ENCODE measurements around the gene KLHDC7B.

GRCh38 chr22:50583294-50583861 lies 37.7 kb downstream of the KLHDC7B start:
- no peak for TF ChIP-seq POLR2A (IDR thresholded peaks at IDR 0.05; ENCODE audit: low read depth, low read length)
- TF ChIP-seq POLR2AphosphoS5 (IDR thresholded peaks at IDR 0.05; ENCODE audit: low read depth, low read length), result no peak
- TF ChIP-seq POU2F2 (IDR thresholded peaks at IDR 0.05; ENCODE audit: low read depth, low read length), result no peak
- TF ChIP-seq SPI1 (IDR thresholded peaks at IDR 0.05; ENCODE audit: low read depth, low read length), result no peak
- no peak for TF ChIP-seq PAX5 (IDR thresholded peaks at IDR 0.05; ENCODE audit: insufficient read depth, low read length, severe bottlenecking)
